ENCODE measurements around the gene NDUFAF5. TPM values are rescaled to one million over a fixed set of nuclear protein-coding genes. Genes with fewer than 3 reads are reported as not detected.

NDUFAF5 gene
- total RNA-seq, 1 donor from 2014 or later: 11.0 TPM

GRCh38 chr20:13819885-13820645 is 35.2 kb downstream of the NDUFAF5 start:
- peak; percentile 33 for DNase-seq (ENCODE audit: extremely low read depth, low read depth, low spot score)

GRCh38 chr20:13821876-13822275 is 37.0 kb downstream of the NDUFAF5 start:
- no peak for DNase-seq (ENCODE audit: extremely low read depth, low read depth, low spot score)

- no peak for DNase-seq (ENCODE audit: extremely low read depth, low read depth, low spot score)
Measured at GRCh38 chr20:13822459-13822858, 37.6 kb downstream of the NDUFAF5 start.

GRCh38 chr20:13824459-13824858 is 39.6 kb downstream of the NDUFAF5 start:
- DNase-seq (ENCODE audit: extremely low read depth, low read depth, low spot score): no peak

- DNase-seq (ENCODE audit: extremely low read depth, low read depth, low spot score): no peak
Measured at GRCh38 chr20:13825465-13825864, 40.6 kb downstream of the NDUFAF5 start.

- no peak for DNase-seq (ENCODE audit: extremely low read depth, low read depth, low spot score)
Measured at GRCh38 chr20:13831476-13831875, 46.6 kb downstream of the NDUFAF5 start.

GRCh38 chr20:13838664-13839063 is 53.8 kb downstream of the NDUFAF5 start:
- no peak for DNase-seq (ENCODE audit: extremely low read depth, low read depth, low spot score)

GRCh38 chr20:13839421-13840092 is 54.7 kb downstream of the NDUFAF5 start:
- DNase-seq (ENCODE audit: extremely low read depth, low read depth, low spot score): no peak

GRCh38 chr20:13840093-13840465 is 55.3 kb downstream of the NDUFAF5 start:
- DNase-seq (ENCODE audit: extremely low read depth, low read depth, low spot score): no peak

- no peak for DNase-seq (ENCODE audit: extremely low read depth, low read depth, low spot score)
Measured at GRCh38 chr20:13841206-13841605, 56.4 kb downstream of the NDUFAF5 start.

- no peak for DNase-seq (ENCODE audit: extremely low read depth, low read depth, low spot score)
Measured at GRCh38 chr20:13844296-13844695, 59.5 kb downstream of the NDUFAF5 start.

GRCh38 chr20:13851279-13851678 is 66.5 kb downstream of the NDUFAF5 start:
- no peak for DNase-seq (ENCODE audit: extremely low read depth, low read depth, low spot score)

- no peak for DNase-seq (ENCODE audit: extremely low read depth, low read depth, low spot score)
Measured at GRCh38 chr20:13852306-13852705, 67.5 kb downstream of the NDUFAF5 start.

- DNase-seq (ENCODE audit: extremely low read depth, low read depth, low spot score): no peak
Measured at GRCh38 chr20:13855613-13856012, 70.8 kb downstream of the NDUFAF5 start.

GRCh38 chr20:13856354-13856753 is 71.5 kb downstream of the NDUFAF5 start:
- no peak for DNase-seq (ENCODE audit: extremely low read depth, low read depth, low spot score)

GRCh38 chr20:13857304-13857703 is 72.5 kb downstream of the NDUFAF5 start:
- DNase-seq (ENCODE audit: extremely low read depth, low read depth, low spot score): no peak

- DNase-seq (ENCODE audit: extremely low read depth, low read depth, low spot score): no peak
Measured at GRCh38 chr20:13857961-13858360, 73.1 kb downstream of the NDUFAF5 start.

- no peak for DNase-seq (ENCODE audit: extremely low read depth, low read depth, low spot score)
Measured at GRCh38 chr20:13858439-13858838, 73.6 kb downstream of the NDUFAF5 start.

GRCh38 chr20:13858871-13859270 is 74.0 kb downstream of the NDUFAF5 start:
- DNase-seq (ENCODE audit: extremely low read depth, low read depth, low spot score): no peak

GRCh38 chr20:13862245-13862644 is 77.4 kb downstream of the NDUFAF5 start:
- DNase-seq (ENCODE audit: extremely low read depth, low read depth, low spot score): no peak

GRCh38 chr20:13863244-13863643 is 78.4 kb downstream of the NDUFAF5 start:
- DNase-seq (ENCODE audit: extremely low read depth, low read depth, low spot score): no peak

GRCh38 chr20:13865156-13865555 is 80.3 kb downstream of the NDUFAF5 start:
- DNase-seq (ENCODE audit: extremely low read depth, low read depth, low spot score): no peak

All from glomerular endothelial cell (primary cell).